GM13976 (cell line): ENCODE measurements around the gene NCK1.

Source experiments
- DNase-seq: peaks from one replicate; pipeline ENCODE4 v3.0.0; 2012; ENCODE audit warnings: low spot score
- CTCF ChIP-seq: IDR thresholded peaks from 2 replicates; pipeline ENCODE4 v1.5.1; 2012; ENCODE audit warnings: borderline replicate concordance, mild to moderate bottlenecking; ENCODE audit not compliant: insufficient read depth; ENCODE audit errors: extremely low read depth, missing control alignments, control extremely low read depth
- in situ Hi-C: fragments of 300-500 bp; cut with MboI; formaldehyde crosslinking; loops from one replicate; pipeline ENCODE4 v1.12.0; 2022; ENCODE audit warnings: low sequenced_read_pairs, mixed read lengths, inconsistent platforms; ENCODE audit not compliant: unreplicated experiment

NCK1 gene

GRCh38 chr3:136909187-136909586, 47.2 kb downstream of the NCK1 start:
- DNase-seq: no peak
- TF ChIP-seq CTCF: no peak
- in situ Hi-C loops: no loop called here

GRCh38 chr3:136910697-136911096, 48.7 kb downstream of the NCK1 start:
- no peak for DNase-seq
- in situ Hi-C loops: no loop called here
- no peak for TF ChIP-seq CTCF

GRCh38 chr3:136913168-136913567, 51.2 kb downstream of the NCK1 start:
- no peak for TF ChIP-seq CTCF
- no peak for DNase-seq
- in situ Hi-C loops: no loop called here

- TF ChIP-seq CTCF: no peak
- in situ Hi-C loops: no loop called here
These were observed 52.7 kb downstream of the NCK1 start for GRCh38 chr3:136914739-136915138.

GRCh38 chr3:136916223-136916622, 54.2 kb downstream of the NCK1 start:
- in situ Hi-C loops: no loop called here
- no peak for TF ChIP-seq CTCF
- DNase-seq: no peak

More at GRCh38 chr3:136914739-136915138, 52.7 kb downstream of the NCK1 start:
- DNase-seq: no peak

GRCh38 chr3:136919799-136920580, 58.0 kb downstream of the NCK1 start:
- in situ Hi-C loops: no loop called here
- DNase-seq: peak; percentile 34
- no peak for TF ChIP-seq CTCF
